ENCODE measurements around the gene NUP107.

DNA sequence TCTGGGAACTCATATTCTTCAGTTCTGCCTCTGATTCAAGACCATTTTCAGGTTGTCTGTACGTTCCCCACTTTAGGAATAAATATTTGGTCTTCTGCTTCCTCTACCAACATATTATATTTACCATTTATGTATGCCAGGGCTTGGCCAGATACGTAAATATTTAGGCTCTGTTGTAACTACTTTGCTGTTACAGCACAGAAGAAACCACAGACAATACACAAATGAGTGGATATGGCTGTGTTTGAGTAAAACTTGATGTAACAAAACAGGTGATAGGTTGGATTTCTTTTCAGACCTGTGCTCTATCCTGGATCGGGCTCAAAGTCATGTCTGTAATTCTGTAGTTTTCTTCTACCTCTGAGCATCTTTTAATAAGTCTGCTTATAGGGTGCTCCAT, 38.6 kb upstream of the NUP107 start:
- TF ChIP-seq, protein P1, sequence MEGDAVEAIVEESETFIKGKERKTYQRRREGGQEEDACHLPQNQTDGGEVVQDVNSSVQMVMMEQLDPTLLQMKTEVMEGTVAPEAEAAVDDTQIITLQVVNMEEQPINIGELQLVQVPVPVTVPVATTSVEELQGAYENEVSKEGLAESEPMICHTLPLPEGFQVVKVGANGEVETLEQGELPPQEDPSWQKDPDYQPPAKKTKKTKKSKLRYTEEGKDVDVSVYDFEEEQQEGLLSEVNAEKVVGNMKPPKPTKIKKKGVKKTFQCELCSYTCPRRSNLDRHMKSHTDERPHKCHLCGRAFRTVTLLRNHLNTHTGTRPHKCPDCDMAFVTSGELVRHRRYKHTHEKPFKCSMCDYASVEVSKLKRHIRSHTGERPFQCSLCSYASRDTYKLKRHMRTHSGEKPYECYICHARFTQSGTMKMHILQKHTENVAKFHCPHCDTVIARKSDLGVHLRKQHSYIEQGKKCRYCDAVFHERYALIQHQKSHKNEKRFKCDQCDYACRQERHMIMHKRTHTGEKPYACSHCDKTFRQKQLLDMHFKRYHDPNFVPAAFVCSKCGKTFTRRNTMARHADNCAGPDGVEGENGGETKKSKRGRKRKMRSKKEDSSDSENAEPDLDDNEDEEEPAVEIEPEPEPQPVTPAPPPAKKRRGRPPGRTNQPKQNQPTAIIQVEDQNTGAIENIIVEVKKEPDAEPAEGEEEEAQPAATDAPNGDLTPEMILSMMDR (IDR thresholded peaks at IDR 0.05 in 2 of 3, conservative IDR thresholded peaks at IDR 0.05 in 1 of 3; ENCODE audit: borderline replicate concordance in 1 of 3, insufficient read depth in 1 of 3, low read depth in 2 of 3, low read length in 2 of 3): no peak
- TF ChIP-seq YY1 (IDR thresholded peaks at IDR 0.05; ENCODE audit: extremely low read depth, insufficient replicate concordance, low read depth, low read length) (no peak), POLR2A (IDR thresholded peaks at IDR 0.05; ENCODE audit: borderline replicate concordance, extremely low read depth, insufficient read depth, insufficient read length) (no peak)
